GM23338 (cell line): Measurements from ENCODE around the gene SARM1. TPM values are rescaled to one million over a fixed set of nuclear protein-coding genes. Genes with fewer than 3 reads are reported as not detected.
"Not testable (repeated sequence)": the region's sequence is repeated elsewhere in the genome, so short reads cannot be mapped to it uniquely, and the experiment has no call there.

ENCODE experiments used
- ATAC-seq: fragments of 200-7000 bp; cut with Tn5 transposase; 3 replicates; pipeline ENCODE4 v1.9.1; 2020
- DNase-seq: peaks from one replicate; pipeline ENCODE4 v3.0.0-alpha.2; 2015; ENCODE audit warnings: low spot score
- H2AFZ ChIP-seq: fragments of 200-600 bp; sonication (generic); 2 replicates; pipeline ENCODE4 v1.8.0; 2016; ENCODE audit warnings: antibody characterized with exemption, mild to moderate bottlenecking, moderate library complexity
- H3F3A ChIP-seq: fragments of 200-600 bp; sonication (generic); replicated peaks from 2 replicates; pipeline ENCODE4 v1.8.0; 2017; ENCODE audit warnings: antibody characterized with exemption, mixed run types, low read depth
- H3K27ac ChIP-seq: fragments of 200-600 bp; sonication (generic); 2 replicates; pipeline ENCODE4 v1.6.1; 2016; ENCODE audit warnings: low read depth
- H3K27me3 ChIP-seq: fragments of 200-600 bp; sonication (generic); 2 replicates; pipeline ENCODE4 v1.8.0; 2016; ENCODE audit warnings: mild to moderate bottlenecking, mixed run types, moderate library complexity; ENCODE audit not compliant: insufficient read depth
- H3K36me3 ChIP-seq: fragments of 200-600 bp; sonication (generic); 2 replicates; pipeline ENCODE4 v1.8.0; 2016; ENCODE audit warnings: mild to moderate bottlenecking; ENCODE audit not compliant: insufficient read depth
- H3K4me1 ChIP-seq: fragments of 200-600 bp; sonication (generic); 2 replicates; pipeline ENCODE4 v1.8.0; 2016; ENCODE audit warnings: mild to moderate bottlenecking, moderate library complexity; ENCODE audit not compliant: insufficient read depth
- H3K4me2 ChIP-seq: fragments of 200-600 bp; sonication (generic); 2 replicates; pipeline ENCODE4 v1.7.1; 2017; ENCODE audit warnings: mixed run types
- H3K4me3 ChIP-seq: fragments of 200-600 bp; sonication (generic); 2 replicates; pipeline ENCODE4 v1.6.1; 2016; ENCODE audit warnings: mixed run types
- H3K79me2 ChIP-seq: fragments of 200-600 bp; sonication (generic); replicated peaks from 2 replicates; pipeline ENCODE4 v1.8.0; 2017; ENCODE audit warnings: mild to moderate bottlenecking; ENCODE audit not compliant: insufficient read depth
- H3K9me2 ChIP-seq: fragments of 200-600 bp; sonication (generic); 2 replicates; pipeline ENCODE4 v1.8.0; 2017; ENCODE audit not compliant: insufficient read depth
- H4K20me1 ChIP-seq: fragments of 200-600 bp; sonication (generic); replicated peaks from 2 replicates; pipeline ENCODE4 v1.8.0; 2017; ENCODE audit warnings: mild to moderate bottlenecking; ENCODE audit not compliant: insufficient read depth
- H3K27ac Mint-ChIP-seq: 2 replicates; pipeline ENCODE4 v1.8.0; 2020; ENCODE audit warnings: inconsistent platforms, mild to moderate bottlenecking, moderate library complexity, mixed read lengths
- H3K27me3 Mint-ChIP-seq: 3 replicates; pipeline ENCODE4 v1.8.0; 2022; ENCODE audit warnings: low read depth, mild to moderate bottlenecking, moderate library complexity, mixed read lengths, inconsistent platforms; ENCODE audit not compliant: insufficient read depth, poor library complexity
- H3K36me3 Mint-ChIP-seq: 3 replicates; pipeline ENCODE4 v1.8.0; 2021; ENCODE audit warnings: low read depth, mild to moderate bottlenecking, inconsistent platforms, moderate library complexity, mixed read lengths
- H3K4me1 Mint-ChIP-seq: 3 replicates; pipeline ENCODE4 v1.8.0; 2020; ENCODE audit warnings: mild to moderate bottlenecking, inconsistent platforms, mixed read lengths
- H3K4me3 Mint-ChIP-seq: 3 replicates; pipeline ENCODE4 v1.8.0; 2021; ENCODE audit warnings: moderate library complexity, mild to moderate bottlenecking, inconsistent platforms, mixed read lengths
- H3K9me3 Mint-ChIP-seq: 3 replicates; pipeline ENCODE4 v1.8.0; 2020; ENCODE audit warnings: moderate library complexity, mild to moderate bottlenecking, inconsistent platforms, mixed read lengths
- CREB1 ChIP-seq: fragments of 250-450 bp; sonication (Bioruptor Pico); IDR thresholded peaks from 2 replicates; pipeline ENCODE4 v1.5.0; 2020; ENCODE audit warnings: low read depth, mild to moderate bottlenecking, moderate library complexity
- NANOG ChIP-seq: IDR thresholded peaks from 2 replicates; pipeline ENCODE4 v1.6.1; 2016; ENCODE audit warnings: antibody characterized with exemption, borderline replicate concordance
- polyA plus RNA-seq: library from polyadenylated mRNA; unstranded; fragments of >200 nt; fragmentation: Nextera tagmentation; extraction: Ambion mirVana; gene quantifications from 2 replicates; pipeline ENCODE4 v1.2.1, GENCODE V29; 2016
- total RNA-seq: library from RNA; depleted of rRNA; stranded (reverse); fragments of >200 nt; shearing (Covaris generic); gene quantifications from 2 replicates; pipeline ENCODE4 v1.2.3, GENCODE V29; 2014
- TF ChIP-seq, protein P1 (sequence below): fragments of 250-450 bp; sonication (Bioruptor Pico); IDR thresholded peaks from 2 replicates; pipeline ENCODE4 v1.5.0; 2020; ENCODE audit warnings: mild to moderate bottlenecking, moderate library complexity
- TF ChIP-seq, protein P2 (sequence below): IDR thresholded peaks from 2 replicates; pipeline ENCODE4 v1.6.1; 2016; ENCODE audit warnings: antibody characterized with exemption

The SARM1 gene
- total and polyA plus RNA-seq, 2 experiments from 2014 or later, result 0.89 to 15.3 TPM

GRCh38 chr17:28427371-28427770, 55.9 kb downstream of the SARM1 start (continued):
- TF ChIP-seq, protein P1, sequence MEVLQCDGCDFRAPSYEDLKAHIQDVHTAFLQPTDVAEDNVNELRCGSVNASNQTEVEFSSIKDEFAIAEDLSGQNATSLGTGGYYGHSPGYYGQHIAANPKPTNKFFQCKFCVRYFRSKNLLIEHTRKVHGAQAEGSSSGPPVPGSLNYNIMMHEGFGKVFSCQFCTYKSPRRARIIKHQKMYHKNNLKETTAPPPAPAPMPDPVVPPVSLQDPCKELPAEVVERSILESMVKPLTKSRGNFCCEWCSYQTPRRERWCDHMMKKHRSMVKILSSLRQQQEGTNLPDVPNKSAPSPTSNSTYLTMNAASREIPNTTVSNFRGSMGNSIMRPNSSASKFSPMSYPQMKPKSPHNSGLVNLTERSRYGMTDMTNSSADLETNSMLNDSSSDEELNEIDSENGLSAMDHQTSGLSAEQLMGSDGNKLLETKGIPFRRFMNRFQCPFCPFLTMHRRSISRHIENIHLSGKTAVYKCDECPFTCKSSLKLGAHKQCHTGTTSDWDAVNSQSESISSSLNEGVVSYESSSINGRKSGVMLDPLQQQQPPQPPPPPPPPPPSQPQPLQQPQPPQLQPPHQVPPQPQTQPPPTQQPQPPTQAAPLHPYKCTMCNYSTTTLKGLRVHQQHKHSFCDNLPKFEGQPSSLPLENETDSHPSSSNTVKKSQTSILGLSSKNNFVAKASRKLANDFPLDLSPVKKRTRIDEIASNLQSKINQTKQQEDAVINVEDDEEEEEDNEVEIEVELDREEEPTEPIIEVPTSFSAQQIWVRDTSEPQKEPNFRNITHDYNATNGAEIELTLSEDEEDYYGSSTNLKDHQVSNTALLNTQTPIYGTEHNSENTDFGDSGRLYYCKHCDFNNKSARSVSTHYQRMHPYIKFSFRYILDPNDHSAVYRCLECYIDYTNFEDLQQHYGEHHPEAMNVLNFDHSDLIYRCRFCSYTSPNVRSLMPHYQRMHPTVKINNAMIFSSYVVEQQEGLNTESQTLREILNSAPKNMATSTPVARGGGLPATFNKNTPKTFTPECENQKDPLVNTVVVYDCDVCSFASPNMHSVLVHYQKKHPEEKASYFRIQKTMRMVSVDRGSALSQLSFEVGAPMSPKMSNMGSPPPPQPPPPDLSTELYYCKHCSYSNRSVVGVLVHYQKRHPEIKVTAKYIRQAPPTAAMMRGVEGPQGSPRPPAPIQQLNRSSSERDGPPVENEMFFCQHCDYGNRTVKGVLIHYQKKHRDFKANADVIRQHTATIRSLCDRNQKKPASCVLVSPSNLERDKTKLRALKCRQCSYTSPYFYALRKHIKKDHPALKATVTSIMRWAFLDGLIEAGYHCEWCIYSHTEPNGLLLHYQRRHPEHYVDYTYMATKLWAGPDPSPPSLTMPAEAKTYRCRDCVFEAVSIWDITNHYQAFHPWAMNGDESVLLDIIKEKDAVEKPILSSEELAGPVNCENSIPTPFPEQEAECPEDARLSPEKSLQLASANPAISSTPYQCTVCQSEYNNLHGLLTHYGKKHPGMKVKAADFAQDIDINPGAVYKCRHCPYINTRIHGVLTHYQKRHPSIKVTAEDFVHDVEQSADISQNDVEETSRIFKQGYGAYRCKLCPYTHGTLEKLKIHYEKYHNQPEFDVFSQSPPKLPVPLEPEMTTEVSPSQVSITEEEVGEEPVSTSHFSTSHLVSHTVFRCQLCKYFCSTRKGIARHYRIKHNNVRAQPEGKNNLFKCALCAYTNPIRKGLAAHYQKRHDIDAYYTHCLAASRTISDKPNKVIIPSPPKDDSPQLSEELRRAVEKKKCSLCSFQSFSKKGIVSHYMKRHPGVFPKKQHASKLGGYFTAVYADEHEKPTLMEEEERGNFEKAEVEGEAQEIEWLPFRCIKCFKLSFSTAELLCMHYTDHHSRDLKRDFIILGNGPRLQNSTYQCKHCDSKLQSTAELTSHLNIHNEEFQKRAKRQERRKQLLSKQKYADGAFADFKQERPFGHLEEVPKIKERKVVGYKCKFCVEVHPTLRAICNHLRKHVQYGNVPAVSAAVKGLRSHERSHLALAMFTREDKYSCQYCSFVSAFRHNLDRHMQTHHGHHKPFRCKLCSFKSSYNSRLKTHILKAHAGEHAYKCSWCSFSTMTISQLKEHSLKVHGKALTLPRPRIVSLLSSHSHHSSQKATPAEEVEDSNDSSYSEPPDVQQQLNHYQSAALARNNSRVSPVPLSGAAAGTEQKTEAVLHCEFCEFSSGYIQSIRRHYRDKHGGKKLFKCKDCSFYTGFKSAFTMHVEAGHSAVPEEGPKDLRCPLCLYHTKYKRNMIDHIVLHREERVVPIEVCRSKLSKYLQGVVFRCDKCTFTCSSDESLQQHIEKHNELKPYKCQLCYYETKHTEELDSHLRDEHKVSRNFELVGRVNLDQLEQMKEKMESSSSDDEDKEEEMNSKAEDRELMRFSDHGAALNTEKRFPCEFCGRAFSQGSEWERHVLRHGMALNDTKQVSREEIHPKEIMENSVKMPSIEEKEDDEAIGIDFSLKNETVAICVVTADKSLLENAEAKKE (CRISPR knock-in tag), result no peak

DNA sequence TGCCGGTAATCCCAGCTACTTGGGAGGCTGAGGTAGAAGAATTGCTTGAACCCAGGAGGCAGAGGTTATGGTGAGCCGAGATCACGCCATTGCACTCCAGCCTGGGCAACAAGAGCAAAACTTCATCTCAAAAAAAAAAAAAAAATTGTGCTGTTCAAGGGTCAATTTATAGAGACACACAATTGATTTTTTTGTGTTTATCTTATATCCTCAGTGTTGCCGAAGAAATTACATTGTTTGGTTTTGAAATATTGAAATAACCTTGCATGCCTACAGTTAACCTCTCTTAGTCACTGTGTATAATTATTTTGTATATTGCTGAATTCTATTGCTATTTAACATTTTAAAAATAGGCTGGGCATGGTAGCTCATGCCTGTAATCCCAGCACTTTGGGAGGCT, 56.5 kb downstream of the SARM1 start:
- not testable (repeated sequence) for H3K9me2 ChIP-seq, H3K27ac ChIP-seq, H3K36me3 ChIP-seq, ATAC-seq, H3K27me3 ChIP-seq, H3K36me3 Mint-ChIP-seq, H3K4me3 ChIP-seq, H3K9me3 Mint-ChIP-seq, H3K4me2 ChIP-seq, DNase-seq, H3F3A ChIP-seq, H4K20me1 ChIP-seq, H2AFZ ChIP-seq, H3K79me2 ChIP-seq, H3K27ac Mint-ChIP-seq, H3K4me1 ChIP-seq, H3K27me3 Mint-ChIP-seq, H3K4me3 Mint-ChIP-seq, H3K4me1 Mint-ChIP-seq

- Mint-ChIP-seq H3K27me3 (peaks cover 3% of the 10 kb centered on the region), H3K36me3 (no peaks in the 10 kb centered on the region), H3K9me3 (no peaks in the 10 kb centered on the region), H3K4me1 (no peaks in the 10 kb centered on the region), H3K27ac (no peak overlapping the region), H3K4me3 (no peak overlapping the region)
- Histone ChIP-seq H3F3A (no peaks in the 10 kb centered on the region), H3K27ac (no peak overlapping the region), H3K4me3 (no peak overlapping the region), H3K4me2 (no peak overlapping the region), H3K36me3 (no peaks in the 10 kb centered on the region), H4K20me1 (no peaks in the 10 kb centered on the region; the same call in 1 of the 2 replicates), H3K79me2 (no peaks in the 10 kb centered on the region), H3K4me1 (no peaks in the 10 kb centered on the region), H2AFZ (peak overlapping the region; percentile 52; the same call in 1 of the 2 replicates), H3K27me3 (no peaks in the 10 kb centered on the region), H3K9me2 (no peaks in the 10 kb centered on the region)
- no peak for DNase-seq
- no peak for ATAC-seq
- TF ChIP-seq CREB1 (CRISPR knock-in tag), result no peak
- TF ChIP-seq, protein P2, sequence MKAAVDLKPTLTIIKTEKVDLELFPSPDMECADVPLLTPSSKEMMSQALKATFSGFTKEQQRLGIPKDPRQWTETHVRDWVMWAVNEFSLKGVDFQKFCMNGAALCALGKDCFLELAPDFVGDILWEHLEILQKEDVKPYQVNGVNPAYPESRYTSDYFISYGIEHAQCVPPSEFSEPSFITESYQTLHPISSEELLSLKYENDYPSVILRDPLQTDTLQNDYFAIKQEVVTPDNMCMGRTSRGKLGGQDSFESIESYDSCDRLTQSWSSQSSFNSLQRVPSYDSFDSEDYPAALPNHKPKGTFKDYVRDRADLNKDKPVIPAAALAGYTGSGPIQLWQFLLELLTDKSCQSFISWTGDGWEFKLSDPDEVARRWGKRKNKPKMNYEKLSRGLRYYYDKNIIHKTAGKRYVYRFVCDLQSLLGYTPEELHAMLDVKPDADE, result no peak
- TF ChIP-seq NANOG, result no peak
Measured at GRCh38 chr17:28433721-28434120, 62.2 kb downstream of the SARM1 start.

DNA sequence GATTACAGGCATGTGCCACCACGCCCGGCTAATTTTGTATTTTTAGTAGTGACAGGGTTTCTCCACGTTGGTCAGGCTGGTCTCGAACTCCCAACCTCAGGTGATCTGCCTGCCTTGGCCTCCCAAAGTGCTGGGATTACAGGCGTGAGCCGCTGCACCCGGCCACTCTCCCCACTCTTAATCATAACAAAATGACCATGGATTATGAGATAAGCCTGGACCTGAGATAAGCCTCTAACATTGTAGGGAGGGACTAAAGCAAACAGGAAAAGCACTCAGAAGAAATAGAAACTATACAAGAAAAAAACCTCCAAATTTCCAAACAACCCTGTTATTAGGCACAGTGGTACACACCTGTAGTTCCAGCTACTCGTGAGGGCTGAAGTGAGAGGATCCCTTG, 62.8 kb downstream of the SARM1 start:
- H3K36me3 Mint-ChIP-seq, H3K36me3 ChIP-seq, H3K9me2 ChIP-seq, H3K27ac Mint-ChIP-seq, H3F3A ChIP-seq, H3K4me1 Mint-ChIP-seq, DNase-seq, H3K4me1 ChIP-seq, H2AFZ ChIP-seq, H3K4me3 ChIP-seq, H3K27ac ChIP-seq, H3K4me2 ChIP-seq, H3K79me2 ChIP-seq, H3K27me3 ChIP-seq, ATAC-seq, H3K9me3 Mint-ChIP-seq, H3K27me3 Mint-ChIP-seq, H3K4me3 Mint-ChIP-seq, H4K20me1 ChIP-seq: not testable (repeated sequence)
